NCI-H510A treated with DMSO at 0.1 percent for 48 hours (cell line): Measurements from ENCODE around the gene MACF1.
"Not testable (repeated sequence)": the region's sequence is repeated elsewhere in the genome, so short reads cannot be mapped to it uniquely, and the experiment has no call there.

Source experiments
- DNase-seq: peaks from one replicate; lab custom pipeline; 2025; lab: John Stamatoyannopoulos, UW

Gene MACF1

GRCh38 chr1:39204441-39205081 is at the start of gene MACF1:
TSS of gene MACF1 (plus strand) at chr1:39204695. CDS start at chr1:39205023, 328 bp downstream.
- peak; percentile 99 for DNase-seq

- DNase-seq: no peak
These were observed 47.2 kb upstream of the MACF1 start for GRCh38 chr1:39157304-39157703.

- peak; percentile 100 for DNase-seq
These were observed 46.0 kb upstream of the MACF1 start for GRCh38 chr1:39158327-39159086.

GRCh38 chr1:39159224-39160036 is 45.1 kb upstream of the MACF1 start:
- no peak for DNase-seq

GRCh38 chr1:39160703-39161102 is 43.8 kb upstream of the MACF1 start:
- no peak for DNase-seq

- DNase-seq: not testable (repeated sequence)
These were observed 42.7 kb upstream of the MACF1 start for GRCh38 chr1:39161811-39162210.

GRCh38 chr1:39163469-39163868 is 41.0 kb upstream of the MACF1 start:
- no peak for DNase-seq

GRCh38 chr1:39164256-39164655 is 40.2 kb upstream of the MACF1 start:
- no peak for DNase-seq

GRCh38 chr1:39165049-39165448 is 39.4 kb upstream of the MACF1 start:
- DNase-seq: no peak

GRCh38 chr1:39165488-39165887 is 39.0 kb upstream of the MACF1 start:
- DNase-seq: no peak

GRCh38 chr1:39167632-39168209 is 36.8 kb upstream of the MACF1 start:
- peak; percentile 100 for DNase-seq

- no peak for DNase-seq
These were observed 36.0 kb upstream of the MACF1 start for GRCh38 chr1:39168301-39169080.

GRCh38 chr1:39170731-39171667 is 33.5 kb upstream of the MACF1 start:
- DNase-seq: peak; percentile 100

- no peak for DNase-seq
These were observed 31.1 kb upstream of the MACF1 start for GRCh38 chr1:39173119-39173994.

- no peak for DNase-seq
These were observed 30.5 kb upstream of the MACF1 start for GRCh38 chr1:39173995-39174380.

GRCh38 chr1:39174390-39175081 is 30.0 kb upstream of the MACF1 start:
- no peak for DNase-seq

GRCh38 chr1:39177706-39178105 is 26.8 kb upstream of the MACF1 start:
- no peak for DNase-seq

GRCh38 chr1:39178541-39179431 is 25.7 kb upstream of the MACF1 start:
- no peak for DNase-seq
